ENCODE measurements around the gene GCNT4. TPM values are rescaled to one million over a fixed set of nuclear protein-coding genes. Genes with fewer than 3 reads are reported as not detected.

GCNT4 gene
- total and polyA plus RNA-seq, 2 donors = 20.7 to 22.9 TPM

DNA sequence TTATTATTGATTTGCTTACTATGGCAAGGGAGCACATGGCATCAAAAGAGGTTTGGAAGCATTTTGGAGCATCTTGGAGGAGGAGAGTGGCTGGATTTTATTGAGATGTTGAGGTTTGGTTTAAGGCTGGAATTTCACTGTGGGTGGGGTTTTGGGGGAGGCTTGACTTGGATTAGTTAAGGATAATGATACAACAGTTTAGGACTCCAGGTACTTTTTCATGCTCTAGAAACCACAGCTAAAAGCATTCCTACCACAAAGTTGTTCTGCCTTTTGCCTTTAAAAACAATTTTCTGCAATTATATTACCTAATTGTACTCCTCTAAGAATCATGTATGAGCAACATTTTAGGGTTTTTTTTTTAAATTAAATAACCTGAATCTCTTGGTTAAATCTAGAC is 5.0 kb downstream of the GCNT4 start:
- no peak overlapping the region for H3K27ac ChIP-seq (ENCODE audit: low read depth in 1 of 2, low read length in 1 of 2)
- no peaks in the 10 kb centered on the region for H3K9me3 ChIP-seq (ENCODE audit: control insufficient read depth in 2 of 2, insufficient read depth in 1 of 2, low read length in 1 of 2)
- H3K27me3 ChIP-seq (ENCODE audit: control insufficient read depth in 2 of 2, insufficient read depth in 1 of 2, low read length in 1 of 2) = peaks cover 0 to 1% of the 10 kb centered on the region in 2 donors
- peaks cover 30 to 65% of the 10 kb centered on the region in 2 donors for H3K36me3 ChIP-seq (ENCODE audit: control insufficient read depth in 2 of 2, insufficient read depth in 2 of 2, low read length in 1 of 2)
- peaks cover 23 to 34% of the 10 kb centered on the region in 2 donors for H3K4me1 ChIP-seq (ENCODE audit: control insufficient read depth in 2 of 2, insufficient read depth in 2 of 2, low read length in 2 of 2)
- DNase-seq (ENCODE audit: low read depth in 6 of 9, low spot score in 9 of 9) = no peak
- H3K4me3 ChIP-seq (ENCODE audit: low read length in 2 of 2) = no peak overlapping the region

DNA sequence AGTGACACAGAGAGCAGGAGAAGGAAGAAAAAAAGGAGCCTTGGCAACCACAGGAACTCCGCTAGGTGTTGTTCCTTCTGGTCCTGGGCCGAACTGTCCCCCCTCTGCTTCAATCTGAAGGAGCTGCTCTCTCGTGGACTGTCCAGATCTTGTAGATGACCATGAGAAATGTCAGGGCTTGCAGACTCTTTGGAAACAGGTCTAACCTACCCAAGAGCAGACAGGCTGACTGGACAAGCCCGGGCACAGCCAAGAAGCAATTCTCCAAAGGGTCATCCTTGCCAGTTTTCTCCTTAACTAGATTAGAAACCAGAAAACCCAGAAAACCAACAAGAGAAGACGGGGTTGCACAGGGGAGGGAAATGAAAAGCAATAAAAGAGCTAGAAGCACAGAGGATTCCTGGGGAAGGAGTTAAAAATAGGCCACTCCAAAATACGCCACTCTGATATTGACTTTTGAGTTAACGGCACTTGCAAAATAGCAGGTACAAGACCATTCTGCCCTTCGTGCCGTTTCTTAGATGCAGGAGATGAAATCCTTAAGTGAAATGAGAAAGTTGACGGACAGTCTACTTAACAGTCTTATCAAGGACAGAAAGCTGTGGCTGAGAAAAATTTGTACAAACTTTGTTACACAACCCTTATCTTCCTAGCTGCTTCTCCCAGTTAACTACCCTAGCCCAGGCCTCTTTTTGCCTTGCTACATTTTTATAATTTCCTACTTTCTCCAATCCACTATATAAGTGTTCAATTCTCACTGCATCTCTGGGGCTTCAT is 5.8 kb downstream of the GCNT4 start:
- H3K27ac ChIP-seq (ENCODE audit: low read depth in 1 of 2, low read length in 1 of 2) = peak overlapping the region in 1 of 2 donors; percentile 33
- DNase-seq (ENCODE audit: low read depth in 6 of 9, low spot score in 9 of 9) = no peak
- H3K9me3 ChIP-seq (ENCODE audit: control insufficient read depth in 2 of 2, insufficient read depth in 1 of 2, low read length in 1 of 2) = no peaks in the 10 kb centered on the region
- H3K36me3 ChIP-seq (ENCODE audit: control insufficient read depth in 2 of 2, insufficient read depth in 2 of 2, low read length in 1 of 2) = peaks cover 32 to 67% of the 10 kb centered on the region in 2 donors
- H3K4me1 ChIP-seq (ENCODE audit: control insufficient read depth in 2 of 2, insufficient read depth in 2 of 2, low read length in 2 of 2) = peaks cover 23 to 33% of the 10 kb centered on the region in 2 donors
- H3K4me3 ChIP-seq (ENCODE audit: low read length in 2 of 2) = no peak overlapping the region
- no peaks in the 10 kb centered on the region for H3K27me3 ChIP-seq (ENCODE audit: control insufficient read depth in 2 of 2, insufficient read depth in 1 of 2, low read length in 1 of 2)
- 96% methylated on average over 10 of the region's 10 CpGs for WGBS

DNA sequence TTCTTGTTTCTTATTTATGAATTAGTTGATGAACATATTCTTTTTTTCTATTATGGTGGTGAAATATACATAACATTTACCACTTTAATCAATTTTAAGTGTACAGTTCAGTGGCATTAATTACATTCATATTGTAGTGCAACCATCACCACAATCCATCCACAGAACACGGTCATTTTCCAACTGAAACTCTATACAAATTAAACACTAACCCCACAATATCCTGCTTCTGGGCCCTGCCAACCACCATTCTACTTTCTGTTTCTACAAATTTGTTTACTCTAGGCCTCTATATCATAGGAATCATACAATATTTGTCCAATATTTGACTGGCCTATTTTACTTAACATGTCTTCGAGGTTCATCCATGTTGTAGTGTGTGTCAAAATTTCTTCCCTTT is 7.3 kb downstream of the GCNT4 start:
- Histone ChIP-seq H3K27me3 (ENCODE audit: control insufficient read depth in 2 of 2, insufficient read depth in 1 of 2, low read length in 1 of 2) (no peaks in the 10 kb centered on the region), H3K27ac (ENCODE audit: low read depth in 1 of 2, low read length in 1 of 2) (no peak overlapping the region), H3K36me3 (ENCODE audit: control insufficient read depth in 2 of 2, insufficient read depth in 2 of 2, low read length in 1 of 2) (peaks cover 39 to 74% of the 10 kb centered on the region in 2 donors), H3K4me1 (ENCODE audit: control insufficient read depth in 2 of 2, insufficient read depth in 2 of 2, low read length in 2 of 2) (peaks cover 13 to 19% of the 10 kb centered on the region in 2 donors), H3K9me3 (ENCODE audit: control insufficient read depth in 2 of 2, insufficient read depth in 1 of 2, low read length in 1 of 2) (no peaks in the 10 kb centered on the region), H3K4me3 (ENCODE audit: low read length in 2 of 2) (no peak overlapping the region)
- no peak for DNase-seq (ENCODE audit: low read depth in 6 of 9, low spot score in 9 of 9)
- 75% methylated on average over 2 of the region's 2 CpGs for WGBS

DNA sequence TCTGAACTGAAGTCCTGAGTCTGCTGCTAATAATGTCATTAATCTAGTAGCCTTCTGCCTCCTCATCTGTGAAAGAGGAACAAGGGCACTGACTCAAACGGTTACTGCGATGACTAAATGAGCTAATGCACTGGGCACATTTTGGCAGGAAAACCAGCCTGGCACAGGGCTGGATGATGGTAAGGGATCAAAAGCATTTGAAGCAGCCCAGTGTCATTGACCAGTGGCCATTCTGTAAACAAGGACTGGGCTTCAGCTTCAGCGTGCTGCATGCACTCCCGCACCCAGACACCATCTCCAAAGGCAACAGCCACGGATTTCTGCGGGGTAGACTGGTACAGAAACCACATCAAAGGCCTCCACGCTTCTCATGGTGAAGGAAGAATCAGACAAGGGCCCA is 8.0 kb downstream of the GCNT4 start:
- H3K4me1 ChIP-seq (ENCODE audit: control insufficient read depth in 2 of 2, insufficient read depth in 2 of 2, low read length in 2 of 2) = peaks cover 10 to 12% of the 10 kb centered on the region in 2 donors
- no peaks in the 10 kb centered on the region for H3K27me3 ChIP-seq (ENCODE audit: control insufficient read depth in 2 of 2, insufficient read depth in 1 of 2, low read length in 1 of 2)
- H3K27ac ChIP-seq (ENCODE audit: low read depth in 1 of 2, low read length in 1 of 2) = no peak overlapping the region
- peaks cover 39 to 72% of the 10 kb centered on the region in 2 donors for H3K36me3 ChIP-seq (ENCODE audit: control insufficient read depth in 2 of 2, insufficient read depth in 2 of 2, low read length in 1 of 2)
- DNase-seq (ENCODE audit: low read depth in 6 of 9, low spot score in 9 of 9) = peak in 1 of 9 donors; percentile 46
- no peak overlapping the region for H3K4me3 ChIP-seq (ENCODE audit: low read length in 2 of 2)
- H3K9me3 ChIP-seq (ENCODE audit: control insufficient read depth in 2 of 2, insufficient read depth in 1 of 2, low read length in 1 of 2) = no peaks in the 10 kb centered on the region
- WGBS = 36% methylated on average over 7 of the region's 7 CpGs

DNA sequence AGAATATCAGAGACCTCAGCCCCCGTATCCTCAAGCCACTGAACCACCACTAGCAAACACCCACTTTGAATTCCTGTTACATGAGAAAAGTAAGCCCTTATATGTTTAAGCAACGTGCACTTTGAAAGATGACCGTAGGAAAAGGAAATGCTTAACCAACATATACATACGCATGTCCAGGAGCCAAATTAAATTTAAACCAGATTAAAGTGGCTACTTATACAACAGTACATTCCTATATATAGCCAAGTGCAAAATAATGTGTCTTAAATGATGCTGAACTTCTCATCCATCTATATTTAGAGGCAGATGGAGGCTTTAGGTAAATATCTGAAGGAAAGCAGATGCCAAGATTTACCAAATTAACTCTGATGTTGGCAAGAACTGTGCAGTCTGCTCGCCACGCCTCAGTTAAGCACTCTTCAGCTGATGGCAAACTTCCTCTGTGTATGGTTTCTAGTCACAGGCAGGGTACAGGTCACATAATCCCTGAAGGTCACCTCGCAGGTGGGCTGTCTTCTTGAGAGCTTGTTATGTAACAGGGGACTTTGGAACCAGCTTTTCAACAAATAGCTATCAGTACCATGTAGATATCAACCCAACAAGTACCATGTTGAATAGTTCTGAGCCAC is 8.6 kb downstream of the GCNT4 start:
- no peak for DNase-seq (ENCODE audit: low read depth in 6 of 9, low spot score in 9 of 9)
- H3K27me3 ChIP-seq (ENCODE audit: control insufficient read depth in 2 of 2, insufficient read depth in 1 of 2, low read length in 1 of 2) = no peaks in the 10 kb centered on the region
- peaks cover 9 to 11% of the 10 kb centered on the region in 2 donors for H3K4me1 ChIP-seq (ENCODE audit: control insufficient read depth in 2 of 2, insufficient read depth in 2 of 2, low read length in 2 of 2)
- no peaks in the 10 kb centered on the region for H3K9me3 ChIP-seq (ENCODE audit: control insufficient read depth in 2 of 2, insufficient read depth in 1 of 2, low read length in 1 of 2)
- H3K4me3 ChIP-seq (ENCODE audit: low read length in 2 of 2) = no peak overlapping the region
- no peak overlapping the region for H3K27ac ChIP-seq (ENCODE audit: low read depth in 1 of 2, low read length in 1 of 2)
- H3K36me3 ChIP-seq (ENCODE audit: control insufficient read depth in 2 of 2, insufficient read depth in 2 of 2, low read length in 1 of 2) = peaks cover 39 to 68% of the 10 kb centered on the region in 2 donors
- 95% methylated on average over 7 of the region's 7 CpGs for WGBS

DNA sequence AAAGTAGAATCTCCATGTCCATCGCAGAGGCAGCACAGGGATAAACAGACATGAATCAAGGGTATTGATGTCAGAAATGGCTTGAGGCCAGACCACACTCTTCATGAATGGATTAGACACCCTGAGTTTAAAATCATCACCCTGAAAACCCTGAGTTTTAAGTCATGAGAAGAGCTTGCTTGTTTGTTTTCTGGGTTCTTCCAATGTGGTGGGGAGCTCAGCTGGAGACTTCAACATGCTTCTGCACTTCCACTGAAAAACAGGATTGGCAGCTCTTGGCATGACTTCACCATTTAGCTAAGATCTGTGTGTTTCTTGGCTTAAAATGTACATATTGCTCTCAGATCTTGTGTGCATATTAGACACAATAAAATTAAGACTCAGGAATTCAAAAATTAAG is 9.8 kb downstream of the GCNT4 start:
- Histone ChIP-seq H3K4me1 (ENCODE audit: control insufficient read depth in 2 of 2, insufficient read depth in 2 of 2, low read length in 2 of 2) (peaks cover 3 to 5% of the 10 kb centered on the region in 2 donors), H3K36me3 (ENCODE audit: control insufficient read depth in 2 of 2, insufficient read depth in 2 of 2, low read length in 1 of 2) (peaks cover 35 to 60% of the 10 kb centered on the region in 2 donors), H3K9me3 (ENCODE audit: control insufficient read depth in 2 of 2, insufficient read depth in 1 of 2, low read length in 1 of 2) (no peaks in the 10 kb centered on the region), H3K4me3 (ENCODE audit: low read length in 2 of 2) (no peak overlapping the region), H3K27me3 (ENCODE audit: control insufficient read depth in 2 of 2, insufficient read depth in 1 of 2, low read length in 1 of 2) (no peaks in the 10 kb centered on the region), H3K27ac (ENCODE audit: low read depth in 1 of 2, low read length in 1 of 2) (no peak overlapping the region)
- DNase-seq (ENCODE audit: low read depth in 6 of 9, low spot score in 9 of 9) = no peak
- WGBS = 94% methylated on average over 1 of the region's 1 CpG

DNA sequence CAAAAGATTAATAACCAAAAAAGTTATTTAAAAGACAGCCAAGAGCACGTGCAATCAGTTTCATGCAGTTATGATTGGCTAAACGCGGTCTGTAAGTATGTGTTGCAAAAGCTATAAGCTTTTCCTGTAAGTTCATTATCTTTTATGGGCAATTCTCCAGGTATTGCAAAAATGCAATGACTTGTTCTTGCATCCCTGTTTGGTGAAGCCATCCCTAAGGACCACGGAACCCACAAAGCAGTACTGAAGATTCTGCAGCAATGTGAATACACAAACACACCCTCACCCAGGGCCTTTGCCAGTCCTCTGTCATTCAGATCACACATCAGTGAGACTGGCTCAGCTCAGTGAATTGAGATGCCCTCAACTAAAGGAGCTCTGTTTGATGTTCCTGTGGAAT is 11.4 kb downstream of the GCNT4 start:
- H3K9me3 ChIP-seq (ENCODE audit: control insufficient read depth in 2 of 2, insufficient read depth in 1 of 2, low read length in 1 of 2) = no peaks in the 10 kb centered on the region
- no peak for DNase-seq (ENCODE audit: low read depth in 6 of 9, low spot score in 9 of 9)
- no peak overlapping the region for H3K27ac ChIP-seq (ENCODE audit: low read depth in 1 of 2, low read length in 1 of 2)
- peaks cover 33 to 53% of the 10 kb centered on the region in 2 donors for H3K36me3 ChIP-seq (ENCODE audit: control insufficient read depth in 2 of 2, insufficient read depth in 2 of 2, low read length in 1 of 2)
- H3K4me1 ChIP-seq (ENCODE audit: control insufficient read depth in 2 of 2, insufficient read depth in 2 of 2, low read length in 2 of 2) = peaks cover 3 to 5% of the 10 kb centered on the region in 2 donors
- H3K4me3 ChIP-seq (ENCODE audit: low read length in 2 of 2) = no peak overlapping the region
- WGBS = 85% methylated on average over 4 of the region's 4 CpGs
- H3K27me3 ChIP-seq (ENCODE audit: control insufficient read depth in 2 of 2, insufficient read depth in 1 of 2, low read length in 1 of 2) = no peaks in the 10 kb centered on the region

DNA sequence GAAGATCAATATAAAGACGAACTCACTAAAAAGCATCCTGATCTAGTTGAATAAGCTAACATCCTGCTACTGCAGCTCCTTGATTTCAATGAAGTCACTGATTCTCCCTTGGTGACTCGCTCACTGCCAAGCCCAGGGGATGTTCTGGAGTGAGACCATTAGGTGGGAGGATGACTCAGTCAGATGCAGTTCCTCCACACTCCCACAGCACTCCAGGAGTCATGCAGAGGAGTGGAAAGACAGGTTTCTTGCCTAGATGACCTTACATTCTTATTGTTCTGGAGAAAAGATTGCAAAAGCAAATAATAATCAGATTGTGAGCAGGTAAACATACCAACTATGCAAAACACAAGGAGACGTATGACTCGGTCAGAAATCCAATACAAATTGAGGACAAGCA is 15.3 kb downstream of the GCNT4 start:
- Histone ChIP-seq H3K4me1 (ENCODE audit: control insufficient read depth in 2 of 2, insufficient read depth in 2 of 2, low read length in 2 of 2) (peaks cover 0 to 5% of the 10 kb centered on the region in 2 donors), H3K27me3 (ENCODE audit: control insufficient read depth in 2 of 2, insufficient read depth in 1 of 2, low read length in 1 of 2) (no peaks in the 10 kb centered on the region), H3K9me3 (ENCODE audit: control insufficient read depth in 2 of 2, insufficient read depth in 1 of 2, low read length in 1 of 2) (no peaks in the 10 kb centered on the region), H3K4me3 (ENCODE audit: low read length in 2 of 2) (no peak overlapping the region), H3K27ac (ENCODE audit: low read depth in 1 of 2, low read length in 1 of 2) (no peak overlapping the region), H3K36me3 (ENCODE audit: control insufficient read depth in 2 of 2, insufficient read depth in 2 of 2, low read length in 1 of 2) (peaks cover 39 to 41% of the 10 kb centered on the region in 2 donors)
- 95% methylated on average over 4 of the region's 4 CpGs for WGBS
- no peak for DNase-seq (ENCODE audit: low read depth in 6 of 9, low spot score in 9 of 9)

DNA sequence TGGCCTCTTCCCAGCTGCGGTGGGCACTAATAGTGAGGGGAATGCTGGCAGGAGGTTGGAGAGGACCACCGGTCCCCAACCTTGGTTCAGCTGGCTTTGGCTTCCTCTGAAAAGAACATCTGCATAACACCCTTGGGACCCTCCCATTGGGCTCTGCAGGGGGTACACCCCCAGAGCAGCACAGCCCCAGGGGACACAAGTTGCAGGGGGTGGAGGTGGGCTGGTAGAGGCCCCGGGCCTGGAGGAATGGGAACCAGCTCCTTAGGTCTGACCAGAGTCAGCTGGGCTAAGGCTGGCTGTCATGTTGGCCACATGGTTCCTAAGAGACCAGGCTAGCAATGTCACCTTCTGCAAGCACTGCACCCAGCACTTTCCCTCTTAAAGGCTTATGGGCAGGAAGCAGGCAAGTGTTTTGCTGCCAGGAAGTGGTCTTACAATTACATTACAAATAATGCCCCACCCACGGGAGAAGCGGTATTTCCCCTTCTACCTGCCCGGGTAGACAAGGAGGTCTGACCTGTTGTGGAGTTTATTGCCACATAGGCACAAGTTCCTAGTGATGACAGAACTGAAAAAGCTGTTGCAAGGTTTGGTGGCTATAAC is 18.1 kb downstream of the GCNT4 start:
- Histone ChIP-seq H3K9me3 (ENCODE audit: control insufficient read depth in 2 of 2, insufficient read depth in 1 of 2, low read length in 1 of 2) (no peaks in the 10 kb centered on the region), H3K27ac (ENCODE audit: low read depth in 1 of 2, low read length in 1 of 2) (no peak overlapping the region), H3K4me1 (ENCODE audit: control insufficient read depth in 2 of 2, insufficient read depth in 2 of 2, low read length in 2 of 2) (peaks cover 0 to 5% of the 10 kb centered on the region in 2 donors), H3K4me3 (ENCODE audit: low read length in 2 of 2) (no peak overlapping the region), H3K27me3 (ENCODE audit: control insufficient read depth in 2 of 2, insufficient read depth in 1 of 2, low read length in 1 of 2) (no peaks in the 10 kb centered on the region), H3K36me3 (ENCODE audit: control insufficient read depth in 2 of 2, insufficient read depth in 2 of 2, low read length in 1 of 2) (peaks cover 35 to 36% of the 10 kb centered on the region in 2 donors)
- DNase-seq (ENCODE audit: low read depth in 6 of 9, low spot score in 9 of 9) = peak in 1 of 9 donors; percentile 37
- WGBS = 53% methylated on average over 6 of the region's 6 CpGs
